AG04450 (cell line): ENCODE measurements around the gene ELAVL3. TPM values are rescaled to one million over a fixed set of nuclear protein-coding genes. Genes with fewer than 3 reads are reported as not detected.

Source experiments
- CTCF ChIA-PET: fragments of 300-600, 350-600 bp; formaldehyde crosslinking; extraction: SDS; loops from one replicate; lab custom pipeline; 2022; ENCODE audit warnings: antibody characterized with exemption, inconsistent platforms; lab: Charles Lee
- POLR2A ChIA-PET: fragments of 350-600 bp; formaldehyde crosslinking; extraction: SDS; loops from one replicate; lab custom pipeline; 2021; ENCODE audit warnings: antibody characterized with exemption, inconsistent platforms; lab: Yijun Ruan, JAX
- DNase-seq: peaks from one replicate; pipeline ENCODE4 v3.0.0-alpha.2; 2011; ENCODE audit warnings: low read depth, low spot score
- H3K27ac ChIP-seq: one replicate; pipeline ENCODE4 v1.5.1; 2012; ENCODE audit warnings: low read depth, low read length, control low read depth
- H3K27me3 ChIP-seq: one replicate; pipeline ENCODE4 v1.6.0; 2012; ENCODE audit warnings: low read length; ENCODE audit not compliant: control insufficient read depth, insufficient read depth
- H3K4me3 ChIP-seq: 2 replicates; pipeline ENCODE4 v1.5.1; 2011; ENCODE audit warnings: mild to moderate bottlenecking, low read depth, low read length, control low read depth
- H3K9me3 ChIP-seq: 2 replicates; pipeline ENCODE4 v1.5.1; 2012; ENCODE audit warnings: low read length; ENCODE audit not compliant: control insufficient read depth, insufficient read depth
- CTCF ChIP-seq: IDR thresholded peaks from 2 replicates; pipeline ENCODE4 v1.5.1; 2011; ENCODE audit warnings: low read depth, low read length, control low read depth, inconsistent platforms
- polyA plus RNA-seq: library from polyadenylated mRNA; depleted of rRNA; stranded (reverse); fragments of >200 nt; gene quantifications from 2 replicates; pipeline ENCODE4 v1.2.3, GENCODE V29; 2011

Gene ELAVL3
- polyA plus RNA-seq, 1 experiment: not detected

GRCh38 chr19:11450570-11451326 lies 30.1 kb downstream of the ELAVL3 start:
- Histone ChIP-seq H3K9me3 (no peaks in the 10 kb centered on the region; the same call in 1 of the 2 replicates), H3K4me3 (no peak overlapping the region), H3K27ac (no peak overlapping the region), H3K27me3 (no peaks in the 10 kb centered on the region)
- no peak for DNase-seq
- ChIA-PET POLR2A (interaction anchor here (0.6 kb wide), 1 partner anchor 262 kb away, joined by 14 read pairs; no protein-coding TSS in a partner anchor), CTCF (interaction anchor here (1.1 kb wide), 1 partner anchor 15 kb away, joined by 4 read pairs; the partner anchor contains the start of gene PRKCSH)
- no peak for TF ChIP-seq CTCF

- ChIA-PET CTCF (no interaction called here), POLR2A (no interaction called here)
- Histone ChIP-seq H3K27ac (no peak overlapping the region), H3K4me3 (no peak overlapping the region), H3K9me3 (no peaks in the 10 kb centered on the region; the same call in 1 of the 2 replicates), H3K27me3 (no peaks in the 10 kb centered on the region)
- no peak for TF ChIP-seq CTCF
- no peak for DNase-seq
These were observed 31.8 kb downstream of the ELAVL3 start for GRCh38 chr19:11448923-11449554.

- Histone ChIP-seq H3K27ac (no peak overlapping the region), H3K4me3 (no peak overlapping the region), H3K9me3 (no peaks in the 10 kb centered on the region; the same call in 1 of the 2 replicates), H3K27me3 (no peaks in the 10 kb centered on the region)
- POLR2A ChIA-PET: no interaction called here
- CTCF ChIA-PET: interaction anchor here (0.9 to 1.6 kb wide), 2 partner anchors 154 to 205 kb away, joined by 6 to 10 read pairs; no protein-coding TSS in a partner anchor
- no peak for TF ChIP-seq CTCF
- no peak for DNase-seq
These were observed 32.4 kb downstream of the ELAVL3 start for GRCh38 chr19:11448410-11448809.

GRCh38 chr19:11447347-11448262 lies 33.2 kb downstream of the ELAVL3 start:
- no peak for DNase-seq
- POLR2A ChIA-PET: no interaction called here

More at GRCh38 chr19:11447347-11448262, 33.2 kb downstream of the ELAVL3 start:
- H3K27me3 ChIP-seq: no peaks in the 10 kb centered on the region
- no peak overlapping the region for H3K4me3 ChIP-seq
- H3K9me3 ChIP-seq: no peaks in the 10 kb centered on the region; the same call in 1 of the 2 replicates
- no peak overlapping the region for H3K27ac ChIP-seq
- CTCF ChIA-PET: interaction anchor here (0.5 to 1.6 kb wide), 6 partner anchors 10 to 204 kb away, joined by 3 to 10 read pairs (median 5); no protein-coding TSS in a partner anchor
- no peak for TF ChIP-seq CTCF
